ENCODE results near the gene EFNA5. TPM values are rescaled to one million over a fixed set of nuclear protein-coding genes. Genes with fewer than 3 reads are reported as not detected.

Gene EFNA5
- total and polyA plus RNA-seq, 2 donors from 2014 or later: 5.9 to 54.4 TPM

DNA sequence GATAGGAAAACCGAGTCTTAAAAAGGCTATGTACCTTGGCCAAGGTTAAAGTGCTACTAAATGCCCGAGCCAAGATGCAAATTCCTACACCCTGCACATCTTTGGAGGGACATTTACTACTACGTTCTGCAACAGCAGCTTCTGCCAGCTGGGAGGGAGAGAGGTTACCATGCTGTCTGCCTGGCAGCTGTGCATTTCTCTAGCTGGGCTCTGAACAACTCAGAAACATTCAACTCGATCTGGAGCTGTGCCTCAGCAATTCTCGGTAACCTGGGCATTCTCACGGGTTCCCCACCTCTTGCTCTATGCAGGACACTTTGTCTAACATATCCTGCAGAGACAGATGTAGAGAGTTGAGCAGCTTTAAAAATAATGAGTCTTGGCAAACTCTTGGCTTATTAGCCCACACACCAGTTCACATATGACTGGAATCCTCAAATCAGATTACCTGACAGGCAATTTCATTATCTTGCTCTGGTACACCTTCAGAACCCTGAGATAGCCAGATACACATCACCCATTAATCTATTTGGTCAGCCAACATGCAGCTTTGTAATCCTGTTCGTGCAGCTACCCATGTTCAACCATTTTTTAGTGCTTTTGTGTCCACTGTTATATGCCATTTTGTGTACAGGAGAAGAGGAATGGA is 115.8 kb downstream of the EFNA5 start:
- Histone ChIP-seq H3K4me1 (ENCODE audit: control insufficient read depth in 2 of 3, insufficient read depth in 2 of 3, low read depth in 1 of 3, low read length in 3 of 3) (peaks cover 0 to 8% (median 0%) of the 10 kb centered on the region in 3 donors), H3K9me3 (ENCODE audit: control insufficient read depth in 2 of 3, insufficient read depth in 1 of 3, low read length in 3 of 3) (no peaks in the 10 kb centered on the region), H3K27me3 (ENCODE audit: control insufficient read depth, insufficient read depth, low read length) (no peaks in the 10 kb centered on the region), H3K4me3 (ENCODE audit: low read length in 3 of 3) (no peak overlapping the region), H3K9ac (ENCODE audit: low read length in 3 of 3) (no peak overlapping the region), H3K36me3 (ENCODE audit: control insufficient read depth in 2 of 3, insufficient read depth in 3 of 3, low read length in 3 of 3) (no peaks in the 10 kb centered on the region), H3K27ac (ENCODE audit: low read depth in 2 of 2, low read length in 2 of 2) (no peak overlapping the region)
- DNase-seq (no peak), FAIRE-seq (no peak)
- intact Hi-C loops (cut with DNase I): no loop called here
- TF ChIP-seq, protein P1, sequence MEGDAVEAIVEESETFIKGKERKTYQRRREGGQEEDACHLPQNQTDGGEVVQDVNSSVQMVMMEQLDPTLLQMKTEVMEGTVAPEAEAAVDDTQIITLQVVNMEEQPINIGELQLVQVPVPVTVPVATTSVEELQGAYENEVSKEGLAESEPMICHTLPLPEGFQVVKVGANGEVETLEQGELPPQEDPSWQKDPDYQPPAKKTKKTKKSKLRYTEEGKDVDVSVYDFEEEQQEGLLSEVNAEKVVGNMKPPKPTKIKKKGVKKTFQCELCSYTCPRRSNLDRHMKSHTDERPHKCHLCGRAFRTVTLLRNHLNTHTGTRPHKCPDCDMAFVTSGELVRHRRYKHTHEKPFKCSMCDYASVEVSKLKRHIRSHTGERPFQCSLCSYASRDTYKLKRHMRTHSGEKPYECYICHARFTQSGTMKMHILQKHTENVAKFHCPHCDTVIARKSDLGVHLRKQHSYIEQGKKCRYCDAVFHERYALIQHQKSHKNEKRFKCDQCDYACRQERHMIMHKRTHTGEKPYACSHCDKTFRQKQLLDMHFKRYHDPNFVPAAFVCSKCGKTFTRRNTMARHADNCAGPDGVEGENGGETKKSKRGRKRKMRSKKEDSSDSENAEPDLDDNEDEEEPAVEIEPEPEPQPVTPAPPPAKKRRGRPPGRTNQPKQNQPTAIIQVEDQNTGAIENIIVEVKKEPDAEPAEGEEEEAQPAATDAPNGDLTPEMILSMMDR (IDR thresholded peaks at IDR 0.05; ENCODE audit: borderline replicate concordance, extremely low read depth, insufficient read depth): no peak

GRCh38 chr5:107553117-107553555 is 117.6 kb downstream of the EFNA5 start:
- intact Hi-C loops (cut with DNase I): no loop called here
- Histone ChIP-seq H3K4me1 (ENCODE audit: control insufficient read depth in 2 of 3, insufficient read depth in 2 of 3, low read depth in 1 of 3, low read length in 3 of 3) (peaks cover 0 to 5% (median 0%) of the 10 kb centered on the region in 3 donors), H3K27me3 (ENCODE audit: control insufficient read depth, insufficient read depth, low read length) (no peaks in the 10 kb centered on the region), H3K9me3 (ENCODE audit: control insufficient read depth in 2 of 3, insufficient read depth in 1 of 3, low read length in 3 of 3) (no peaks in the 10 kb centered on the region), H3K9ac (ENCODE audit: low read length in 3 of 3) (no peak overlapping the region), H3K36me3 (ENCODE audit: control insufficient read depth in 2 of 3, insufficient read depth in 3 of 3, low read length in 3 of 3) (no peaks in the 10 kb centered on the region), H3K4me3 (ENCODE audit: low read length in 3 of 3) (no peak overlapping the region), H3K27ac (ENCODE audit: low read depth in 2 of 2, low read length in 2 of 2) (no peak overlapping the region)
- TF ChIP-seq, protein P1 (IDR thresholded peaks at IDR 0.05; ENCODE audit: borderline replicate concordance, extremely low read depth, insufficient read depth): no peak
- FAIRE-seq (no peak), DNase-seq (no peak)

- H3K27me3 ChIP-seq (ENCODE audit: control insufficient read depth, insufficient read depth, low read length): no peaks in the 10 kb centered on the region
- intact Hi-C loops (cut with DNase I): no loop called here
- no peak overlapping the region for H3K27ac ChIP-seq (ENCODE audit: low read depth in 2 of 2, low read length in 2 of 2)
- no peaks in the 10 kb centered on the region for H3K9me3 ChIP-seq (ENCODE audit: control insufficient read depth in 2 of 3, insufficient read depth in 1 of 3, low read length in 3 of 3)
- DNase-seq (no peak), FAIRE-seq (no peak)
- no peak overlapping the region for H3K9ac ChIP-seq (ENCODE audit: low read length in 3 of 3)
- no peak overlapping the region for H3K4me3 ChIP-seq (ENCODE audit: low read length in 3 of 3)
- H3K36me3 ChIP-seq (ENCODE audit: control insufficient read depth in 2 of 3, insufficient read depth in 3 of 3, low read length in 3 of 3): no peaks in the 10 kb centered on the region
- TF ChIP-seq, protein P1 (IDR thresholded peaks at IDR 0.05; ENCODE audit: borderline replicate concordance, extremely low read depth, insufficient read depth): no peak
- H3K4me1 ChIP-seq (ENCODE audit: control insufficient read depth in 2 of 3, insufficient read depth in 2 of 3, low read depth in 1 of 3, low read length in 3 of 3): no peaks in the 10 kb centered on the region
These were observed 119.6 kb downstream of the EFNA5 start for GRCh38 chr5:107551088-107551487.

- H3K9ac ChIP-seq (ENCODE audit: low read length in 3 of 3): no peak overlapping the region
- FAIRE-seq (no peak), DNase-seq (no peak)
- no peaks in the 10 kb centered on the region for H3K27me3 ChIP-seq (ENCODE audit: control insufficient read depth, insufficient read depth, low read length)
- no peaks in the 10 kb centered on the region for H3K4me1 ChIP-seq (ENCODE audit: control insufficient read depth in 2 of 3, insufficient read depth in 2 of 3, low read depth in 1 of 3, low read length in 3 of 3)
- H3K36me3 ChIP-seq (ENCODE audit: control insufficient read depth in 2 of 3, insufficient read depth in 3 of 3, low read length in 3 of 3): no peaks in the 10 kb centered on the region
- intact Hi-C loops (cut with DNase I): no loop called here
- TF ChIP-seq, protein P1 (IDR thresholded peaks at IDR 0.05; ENCODE audit: borderline replicate concordance, extremely low read depth, insufficient read depth): no peak
- H3K27ac ChIP-seq (ENCODE audit: low read depth in 2 of 2, low read length in 2 of 2): no peak overlapping the region
- no peaks in the 10 kb centered on the region for H3K9me3 ChIP-seq (ENCODE audit: control insufficient read depth in 2 of 3, insufficient read depth in 1 of 3, low read length in 3 of 3)
- H3K4me3 ChIP-seq (ENCODE audit: low read length in 3 of 3): no peak overlapping the region
These were observed 121.2 kb downstream of the EFNA5 start for GRCh38 chr5:107549567-107549966.

Data from kidney (tissue), 14 donors.